GM23338 (cell line): ENCODE measurements around the gene MDN1. TPM values are rescaled to one million over a fixed set of nuclear protein-coding genes. Genes with fewer than 3 reads are reported as not detected.

Experiments used
- ATAC-seq: fragments of 200-7000 bp; cut with Tn5 transposase; 3 replicates; pipeline ENCODE4 v1.9.1; 2020
- DNase-seq: peaks from one replicate; pipeline ENCODE4 v3.0.0-alpha.2; 2015; ENCODE audit warnings: low spot score
- H2AFZ ChIP-seq: fragments of 200-600 bp; sonication (generic); 2 replicates; pipeline ENCODE4 v1.8.0; 2016; ENCODE audit warnings: antibody characterized with exemption, mild to moderate bottlenecking, moderate library complexity
- H3F3A ChIP-seq: fragments of 200-600 bp; sonication (generic); replicated peaks from 2 replicates; pipeline ENCODE4 v1.8.0; 2017; ENCODE audit warnings: antibody characterized with exemption, mixed run types, low read depth
- H3K27ac ChIP-seq: fragments of 200-600 bp; sonication (generic); 2 replicates; pipeline ENCODE4 v1.6.1; 2016; ENCODE audit warnings: low read depth
- H3K27me3 ChIP-seq: fragments of 200-600 bp; sonication (generic); 2 replicates; pipeline ENCODE4 v1.8.0; 2016; ENCODE audit warnings: mild to moderate bottlenecking, mixed run types, moderate library complexity; ENCODE audit not compliant: insufficient read depth
- H3K36me3 ChIP-seq: fragments of 200-600 bp; sonication (generic); 2 replicates; pipeline ENCODE4 v1.8.0; 2016; ENCODE audit warnings: mild to moderate bottlenecking; ENCODE audit not compliant: insufficient read depth
- H3K4me1 ChIP-seq: fragments of 200-600 bp; sonication (generic); 2 replicates; pipeline ENCODE4 v1.8.0; 2016; ENCODE audit warnings: mild to moderate bottlenecking, moderate library complexity; ENCODE audit not compliant: insufficient read depth
- H3K4me2 ChIP-seq: fragments of 200-600 bp; sonication (generic); 2 replicates; pipeline ENCODE4 v1.7.1; 2017; ENCODE audit warnings: mixed run types
- H3K4me3 ChIP-seq: fragments of 200-600 bp; sonication (generic); 2 replicates; pipeline ENCODE4 v1.6.1; 2016; ENCODE audit warnings: mixed run types
- H3K79me2 ChIP-seq: fragments of 200-600 bp; sonication (generic); replicated peaks from 2 replicates; pipeline ENCODE4 v1.8.0; 2017; ENCODE audit warnings: mild to moderate bottlenecking; ENCODE audit not compliant: insufficient read depth
- H3K9me2 ChIP-seq: fragments of 200-600 bp; sonication (generic); 2 replicates; pipeline ENCODE4 v1.8.0; 2017; ENCODE audit not compliant: insufficient read depth
- H4K20me1 ChIP-seq: fragments of 200-600 bp; sonication (generic); replicated peaks from 2 replicates; pipeline ENCODE4 v1.8.0; 2017; ENCODE audit warnings: mild to moderate bottlenecking; ENCODE audit not compliant: insufficient read depth
- H3K27ac Mint-ChIP-seq: 2 replicates; pipeline ENCODE4 v1.8.0; 2020; ENCODE audit warnings: inconsistent platforms, mild to moderate bottlenecking, moderate library complexity, mixed read lengths
- H3K27me3 Mint-ChIP-seq: 3 replicates; pipeline ENCODE4 v1.8.0; 2022; ENCODE audit warnings: low read depth, mild to moderate bottlenecking, moderate library complexity, mixed read lengths, inconsistent platforms; ENCODE audit not compliant: insufficient read depth, poor library complexity
- H3K36me3 Mint-ChIP-seq: 3 replicates; pipeline ENCODE4 v1.8.0; 2021; ENCODE audit warnings: low read depth, mild to moderate bottlenecking, inconsistent platforms, moderate library complexity, mixed read lengths
- H3K4me1 Mint-ChIP-seq: 3 replicates; pipeline ENCODE4 v1.8.0; 2020; ENCODE audit warnings: mild to moderate bottlenecking, inconsistent platforms, mixed read lengths
- H3K4me3 Mint-ChIP-seq: 3 replicates; pipeline ENCODE4 v1.8.0; 2021; ENCODE audit warnings: moderate library complexity, mild to moderate bottlenecking, inconsistent platforms, mixed read lengths
- H3K9me3 Mint-ChIP-seq: 3 replicates; pipeline ENCODE4 v1.8.0; 2020; ENCODE audit warnings: moderate library complexity, mild to moderate bottlenecking, inconsistent platforms, mixed read lengths
- CREB1 ChIP-seq: fragments of 250-450 bp; sonication (Bioruptor Pico); IDR thresholded peaks from 2 replicates; pipeline ENCODE4 v1.5.0; 2020; ENCODE audit warnings: low read depth, mild to moderate bottlenecking, moderate library complexity
- CTCF ChIP-seq, 2 experiments: fragments of 200-600 bp in 1 of 2; sonication (generic) in 1 of 2; conservative IDR thresholded peaks; 2 replicates each; pipeline versions ENCODE4 v1.5.1 to v1.6.1; 2016 to 2017; ENCODE audit warnings: antibody characterized with exemption in 2 of 2, low read depth in 2 of 2, mild to moderate bottlenecking in 2 of 2, moderate library complexity in 1 of 2
- ETS1 ChIP-seq: IDR thresholded peaks from 2 replicates; pipeline ENCODE4 v1.6.1; 2016; ENCODE audit warnings: antibody characterized with exemption
- EZH2 ChIP-seq: fragments of 200-600 bp; sonication (generic); IDR thresholded peaks from one replicate; pipeline ENCODE4 v1.8.0; 2017; ENCODE audit warnings: antibody characterized with exemption, mild to moderate bottlenecking, low read depth; ENCODE audit not compliant: unreplicated experiment
- EZH2phosphoT487 ChIP-seq: fragments of 200-600 bp; sonication (generic); IDR thresholded peaks from one replicate; pipeline ENCODE4 v1.8.1; 2018; ENCODE audit warnings: antibody characterized with exemption; ENCODE audit not compliant: unreplicated experiment
- JUNB ChIP-seq: IDR thresholded peaks from one replicate; pipeline ENCODE4 v1.6.1; 2016; ENCODE audit warnings: antibody characterized with exemption; ENCODE audit not compliant: unreplicated experiment
- NANOG ChIP-seq: IDR thresholded peaks from 2 replicates; pipeline ENCODE4 v1.6.1; 2016; ENCODE audit warnings: antibody characterized with exemption, borderline replicate concordance
- POLR2AphosphoS5 ChIP-seq: IDR thresholded peaks from 2 replicates; pipeline ENCODE4 v1.6.1; 2016; ENCODE audit warnings: antibody characterized with exemption, low read depth
- REST ChIP-seq: IDR thresholded peaks from one replicate; pipeline ENCODE4 v1.6.1; 2018; ENCODE audit warnings: antibody characterized with exemption; ENCODE audit not compliant: unreplicated experiment
- STAT1 ChIP-seq: IDR thresholded peaks from one replicate; pipeline ENCODE4 v1.6.1; 2016; ENCODE audit warnings: antibody characterized with exemption; ENCODE audit not compliant: unreplicated experiment
- ZNF114 ChIP-seq: fragments of 250-450 bp; sonication (Bioruptor Pico); IDR thresholded peaks from 2 replicates; pipeline ENCODE4 v1.5.0; 2020; ENCODE audit warnings: mild to moderate bottlenecking, moderate library complexity
- ZNF331 ChIP-seq: fragments of 250-450 bp; sonication (Bioruptor Pico); IDR thresholded peaks from 2 replicates; pipeline ENCODE4 v1.5.0; 2020; ENCODE audit warnings: low read depth, mild to moderate bottlenecking, moderate library complexity
- ZNF462 ChIP-seq: fragments of 250-450 bp; sonication (Bioruptor Pico); IDR thresholded peaks from 2 replicates; pipeline ENCODE4 v1.5.0; 2020; ENCODE audit warnings: mild to moderate bottlenecking, moderate library complexity
- polyA plus RNA-seq: library from polyadenylated mRNA; unstranded; fragments of >200 nt; fragmentation: Nextera tagmentation; extraction: Ambion mirVana; gene quantifications from 2 replicates; pipeline ENCODE4 v1.2.1, GENCODE V29; 2016
- total RNA-seq: library from RNA; depleted of rRNA; stranded (reverse); fragments of >200 nt; shearing (Covaris generic); gene quantifications from 2 replicates; pipeline ENCODE4 v1.2.3, GENCODE V29; 2014

The MDN1 gene
- total and polyA plus RNA-seq, 2 experiments from 2014 or later, result 165 to 217 TPM

- TF ChIP-seq CTCF (conservative IDR thresholded peaks at IDR 0.05; ENCODE audit: low read depth in 2 of 2), result no peak
- TF ChIP-seq POLR2AphosphoS5, result no peak
- TF ChIP-seq EZH2phosphoT487, result no peak
- TF ChIP-seq STAT1, result no peak
- TF ChIP-seq ZNF114 (CRISPR knock-in tag), result no peak
Observed at GRCh38 chr6:89596484-89596883, 223.1 kb downstream of the MDN1 start (continued).

GRCh38 chr6:89596056-89596455 lies 223.5 kb downstream of the MDN1 start:
- H3K27ac ChIP-seq, result no peak overlapping the region
- H3F3A ChIP-seq, result no peaks in the 10 kb centered on the region
- H3K36me3 ChIP-seq, result no peaks in the 10 kb centered on the region
- Mint-ChIP-seq H3K27ac (no peak overlapping the region), H3K4me1 (peaks cover 2% of the 10 kb centered on the region), H3K27me3 (no peaks in the 10 kb centered on the region), H3K36me3 (no peaks in the 10 kb centered on the region), H3K4me3 (no peak overlapping the region), H3K9me3 (no peaks in the 10 kb centered on the region)
- peaks cover 3% of the 10 kb centered on the region; the same call in 1 of the 2 replicates for H3K9me2 ChIP-seq
- H4K20me1 ChIP-seq, result no peaks in the 10 kb centered on the region
- no peaks in the 10 kb centered on the region for H3K79me2 ChIP-seq
- no peaks in the 10 kb centered on the region for H3K4me1 ChIP-seq
- H3K4me2 ChIP-seq, result no peak overlapping the region
- no peak overlapping the region for H2AFZ ChIP-seq
- H3K27me3 ChIP-seq, result no peaks in the 10 kb centered on the region
- ATAC-seq (no peak), DNase-seq (no peak)
- no peak overlapping the region for H3K4me3 ChIP-seq
- TF ChIP-seq REST, result no peak
- TF ChIP-seq ETS1, result no peak
- no peak for TF ChIP-seq EZH2
- TF ChIP-seq STAT1, result no peak
- no peak for TF ChIP-seq JUNB
- TF ChIP-seq CREB1 (CRISPR knock-in tag), result no peak
- no peak for TF ChIP-seq EZH2phosphoT487
- no peak for TF ChIP-seq ZNF462 (CRISPR knock-in tag)
- no peak for TF ChIP-seq POLR2AphosphoS5
- TF ChIP-seq NANOG, result no peak
- no peak for TF ChIP-seq ZNF331 (CRISPR knock-in tag)
